GM18873 (cell line): ENCODE measurements around the gene PLD1.
"Not testable (repeated sequence)": the region's sequence is repeated elsewhere in the genome, so short reads cannot be mapped to it uniquely, and the experiment has no call there.

ENCODE experiments used
- ATAC-seq: cut with Tn5 transposase; IDR thresholded peaks from one replicate; pipeline ENCODE4 v1.9.1; 2021; ENCODE audit warnings: mild to moderate bottlenecking, moderate library complexity, moderate number of reproducible peaks; ENCODE audit not compliant: unreplicated experiment, low FRiP score

Gene PLD1

DNA sequence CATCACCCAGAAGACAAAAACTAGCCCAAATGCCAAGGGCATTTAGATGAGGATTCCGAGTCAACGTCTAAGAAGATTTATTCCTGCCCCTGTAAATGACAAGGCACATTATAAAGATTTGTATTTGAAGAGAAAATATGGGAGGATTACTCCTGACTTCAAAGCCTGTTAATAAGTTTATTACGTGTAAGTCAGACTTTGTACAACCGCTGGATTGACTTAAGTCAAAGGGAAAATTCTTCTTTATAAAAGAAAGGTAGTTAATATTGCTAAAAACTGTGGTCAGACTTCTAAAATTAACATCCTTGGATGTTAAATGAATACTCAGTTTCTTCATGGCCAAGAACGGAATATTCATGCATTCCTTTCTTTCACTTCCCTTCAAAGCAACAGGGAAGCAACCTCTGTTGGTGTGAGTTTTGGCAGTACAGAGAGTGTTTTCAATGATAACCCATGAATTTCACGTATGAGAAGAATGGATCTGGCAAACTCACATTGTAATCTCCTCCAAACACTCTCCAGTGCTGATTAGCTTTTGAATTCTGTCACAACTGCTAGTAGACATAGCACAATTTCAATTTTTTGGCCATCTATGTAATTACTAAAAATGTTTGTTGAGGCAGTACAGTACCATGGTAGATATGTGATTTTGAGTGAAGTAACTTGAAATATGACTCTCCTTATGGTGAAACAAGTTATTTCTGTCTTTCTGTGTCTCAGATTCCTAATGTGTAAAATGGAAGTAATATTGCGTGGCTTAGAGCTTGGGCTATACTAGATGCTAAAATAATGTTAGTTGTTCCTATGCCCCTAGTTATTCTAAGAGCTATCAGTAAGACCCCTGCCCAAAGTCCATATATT, 62.0 kb downstream of the PLD1 start:
- ATAC-seq, result no peak

DNA sequence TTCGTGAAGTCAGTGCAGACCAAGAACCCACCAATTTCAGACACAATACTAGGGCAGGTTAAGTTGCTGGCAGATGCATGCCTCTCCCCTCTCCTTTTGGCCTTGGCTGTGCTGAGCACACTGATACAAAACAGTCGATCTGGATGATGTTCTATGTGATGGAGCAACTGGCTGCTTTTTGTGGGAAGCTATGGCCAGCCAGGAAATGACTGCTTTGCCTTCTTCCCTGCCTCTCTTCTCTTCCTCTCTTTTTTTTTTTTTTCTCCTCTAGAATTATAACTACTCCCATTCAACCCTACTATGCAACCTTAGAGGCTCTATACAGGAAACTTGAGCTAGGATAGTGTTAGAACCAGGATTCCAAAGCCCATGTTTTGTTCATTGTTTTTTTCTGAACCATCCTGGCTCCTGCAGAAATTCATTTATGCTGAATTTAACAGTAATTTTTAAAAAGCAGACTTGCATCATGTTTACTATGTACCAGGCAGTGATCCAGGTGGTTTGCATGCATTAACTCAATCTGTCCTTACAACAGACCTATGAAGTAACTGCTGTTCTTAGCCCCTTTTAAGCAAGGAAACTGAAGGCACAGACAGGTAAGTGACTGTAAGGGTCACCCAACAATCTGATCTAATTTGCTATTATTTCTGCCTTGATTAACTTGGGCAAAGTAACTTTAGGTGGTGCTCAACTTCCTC, 62.9 kb downstream of the PLD1 start:
- ATAC-seq, result no peak

GRCh38 chr3:171746320-171747222, 63.7 kb downstream of the PLD1 start:
- ATAC-seq, result not testable (repeated sequence)

DNA sequence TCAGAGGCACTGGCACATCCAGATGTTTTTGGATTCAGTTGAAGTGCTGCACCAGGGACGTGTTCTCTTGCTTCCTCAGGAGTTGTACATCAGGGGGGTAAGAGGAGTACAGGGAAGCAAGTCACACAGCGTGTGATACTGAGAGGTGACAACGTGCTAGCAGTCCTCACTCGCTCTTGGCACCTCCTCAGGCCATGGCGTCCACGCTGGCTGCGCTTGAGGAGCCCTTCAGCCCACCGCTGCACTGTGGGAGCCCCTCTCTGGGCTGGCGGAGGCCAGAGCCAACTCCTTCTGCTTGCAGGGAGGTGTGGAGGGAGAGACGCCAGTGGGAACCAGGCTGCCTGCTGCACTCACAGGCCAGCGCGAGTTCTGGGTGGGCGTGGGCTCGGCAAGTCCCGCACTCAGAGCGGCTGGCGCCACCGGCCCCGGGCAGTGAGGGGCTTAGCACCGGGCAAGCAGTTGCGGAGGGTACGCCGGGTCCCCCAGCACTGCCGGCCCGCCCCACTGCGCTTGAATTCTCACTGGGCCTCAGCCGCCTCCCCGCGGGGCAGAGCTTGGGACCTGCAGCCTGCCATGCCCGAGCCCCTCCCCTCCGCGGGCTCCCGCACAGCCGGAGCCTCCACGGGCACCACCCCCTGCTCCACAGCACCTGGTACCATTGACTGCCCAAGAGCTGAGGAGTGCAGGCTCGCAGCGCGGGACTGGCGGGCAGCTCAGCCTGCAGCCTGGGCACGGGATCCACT, 64.5 kb downstream of the PLD1 start:
- ATAC-seq, result no peak

DNA sequence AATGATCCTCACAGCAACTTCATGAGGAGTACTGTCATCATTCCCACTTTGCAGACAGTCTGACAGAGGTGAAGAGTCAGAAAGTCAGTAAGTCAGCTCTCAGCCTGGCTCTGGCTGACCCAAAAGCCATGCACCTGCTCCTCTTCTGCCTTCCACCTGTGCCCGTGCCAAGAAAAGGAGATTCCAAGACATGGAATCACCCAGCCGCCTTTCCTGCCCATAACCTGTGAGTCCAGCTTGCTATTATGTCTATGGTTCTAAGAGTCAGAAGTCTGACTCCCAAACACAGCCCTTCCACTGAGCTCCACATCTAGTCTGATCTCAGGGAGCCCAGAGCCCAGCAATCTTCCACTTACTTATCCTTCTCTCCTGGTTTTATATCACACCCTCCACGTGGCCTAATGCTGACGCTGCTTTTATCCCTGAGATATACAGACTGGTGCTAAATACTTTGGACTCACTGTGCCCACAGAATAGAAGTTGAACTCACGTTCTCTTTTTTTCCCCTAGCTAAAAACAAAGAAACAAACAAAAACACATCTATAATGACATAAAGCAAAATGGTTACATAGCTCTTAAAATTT, 66.0 kb downstream of the PLD1 start:
- no peak for ATAC-seq

DNA sequence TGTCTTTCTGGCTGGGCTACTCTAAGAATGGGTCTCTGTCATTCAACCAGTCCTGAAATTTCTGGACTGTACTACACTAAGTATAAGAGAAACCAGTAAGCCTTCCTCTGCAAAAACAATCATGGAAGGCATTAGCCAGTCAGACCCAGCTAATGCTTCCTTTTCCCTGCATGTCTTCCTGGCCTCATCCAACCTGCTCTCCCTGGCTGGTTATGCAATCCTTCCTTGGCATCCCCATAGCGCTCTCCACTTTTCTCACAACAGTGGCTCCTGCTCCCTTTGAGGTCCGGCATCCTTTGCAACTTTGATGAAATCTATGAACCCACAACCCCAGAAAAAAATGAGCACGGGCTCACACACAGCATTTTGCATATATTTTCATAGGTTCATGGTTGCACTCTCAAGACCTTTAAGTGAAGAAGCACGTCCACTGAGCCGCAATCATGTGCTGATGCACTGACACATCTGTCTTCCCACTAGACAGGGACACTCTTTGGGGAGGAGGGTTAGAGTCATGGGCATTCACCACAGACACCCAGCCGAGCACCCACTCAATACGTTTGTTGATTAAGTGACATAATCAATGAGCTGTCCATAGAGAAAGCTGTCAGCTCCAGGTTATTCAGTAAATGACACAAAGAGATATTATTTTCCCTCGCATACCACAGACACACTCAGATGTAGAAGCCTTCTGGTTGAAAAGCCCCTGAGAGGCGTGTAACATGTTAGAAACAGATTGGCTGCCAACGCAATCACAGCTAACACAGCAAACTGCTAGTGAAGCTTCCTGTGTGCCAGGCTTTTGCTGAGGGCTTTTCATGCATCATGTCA, 66.7 kb downstream of the PLD1 start:
- ATAC-seq, result no peak

GRCh38 chr3:171741377-171741776, 68.9 kb downstream of the PLD1 start:
- ATAC-seq, result no peak

- ATAC-seq, result no peak
These were observed 73.7 kb downstream of the PLD1 start for GRCh38 chr3:171736556-171736955.

DNA sequence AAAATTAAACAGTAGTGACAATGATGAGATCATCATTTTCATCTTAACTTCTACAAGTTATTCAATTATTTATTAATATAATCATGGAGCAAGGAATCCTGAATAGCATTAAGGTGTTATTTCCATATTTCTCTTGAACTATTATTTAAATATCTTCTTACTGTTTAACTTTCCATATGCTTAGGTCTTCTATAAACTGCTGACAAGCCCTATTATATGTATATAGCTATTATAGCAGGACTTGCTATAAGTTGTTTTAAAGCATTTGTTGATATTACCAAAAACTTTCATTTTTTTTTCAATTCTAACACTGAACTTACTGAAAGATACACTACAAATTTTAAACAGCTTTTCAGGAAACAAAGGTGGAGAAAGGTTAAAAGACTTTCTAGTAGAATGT, 76.7 kb downstream of the PLD1 start:
- no peak for ATAC-seq

- no peak for ATAC-seq
These were observed 77.5 kb downstream of the PLD1 start for GRCh38 chr3:171732756-171733155.

- ATAC-seq, result no peak
These were observed 78.6 kb downstream of the PLD1 start for GRCh38 chr3:171731691-171732090.

DNA sequence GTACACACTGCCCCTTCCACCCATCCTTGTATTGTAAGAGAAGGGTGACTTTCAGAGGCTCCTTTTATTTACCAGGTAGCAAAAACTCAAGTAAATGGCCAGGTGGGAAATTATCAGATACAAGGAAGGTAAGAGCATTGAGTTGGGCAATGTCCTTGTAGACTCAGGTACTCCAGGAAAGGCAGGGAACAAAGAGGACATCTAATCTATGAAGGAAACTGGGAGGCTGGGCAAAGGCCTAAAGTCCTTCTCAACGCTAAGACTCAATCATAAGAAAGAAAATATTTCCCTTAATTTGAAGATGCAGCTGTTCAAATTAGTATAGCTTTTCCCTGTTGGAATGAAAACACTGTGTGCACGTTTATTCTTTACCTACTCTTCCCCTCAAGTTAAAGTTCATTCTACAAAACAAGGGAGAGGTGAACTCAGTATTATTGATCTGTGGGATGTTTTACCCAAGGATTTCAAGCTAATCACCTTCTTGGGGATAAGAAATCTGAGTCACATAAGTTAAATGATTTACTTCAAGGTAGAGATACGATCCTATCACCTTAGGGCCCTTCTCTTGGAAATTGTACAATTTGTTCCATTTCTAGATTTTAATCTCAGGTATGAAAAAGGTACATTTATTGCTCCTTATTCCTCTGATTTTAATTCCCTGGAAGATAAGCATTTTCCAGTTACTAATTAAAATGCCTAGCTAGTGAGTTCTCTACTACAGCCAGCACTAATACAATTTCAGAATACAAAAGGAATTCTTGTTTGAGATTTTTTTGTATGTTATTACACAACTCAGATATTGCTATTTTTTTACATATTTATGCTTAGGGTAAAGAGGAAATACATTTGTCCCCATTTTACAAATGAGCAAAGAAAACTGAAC, 80.6 kb downstream of the PLD1 start:
- ATAC-seq, result no peak

DNA sequence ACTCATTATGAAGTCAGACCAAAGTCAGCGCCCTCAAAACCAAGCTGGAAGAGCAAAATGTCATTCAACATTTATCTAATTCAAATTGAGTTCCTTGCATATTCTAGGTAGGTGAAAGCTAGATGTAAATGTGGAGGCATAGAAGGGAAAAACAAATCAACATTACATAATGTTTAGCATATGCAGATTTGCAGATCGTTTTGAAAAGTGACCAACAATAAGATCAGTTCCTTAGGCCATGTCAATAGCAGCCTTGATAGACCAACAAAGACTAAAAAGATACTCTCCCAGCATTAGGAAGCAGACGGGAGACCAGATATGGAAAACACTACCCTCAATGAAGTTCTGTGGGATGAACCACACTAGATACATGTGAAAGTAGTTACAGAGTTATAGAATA, 83.0 kb downstream of the PLD1 start:
- no peak for ATAC-seq

DNA sequence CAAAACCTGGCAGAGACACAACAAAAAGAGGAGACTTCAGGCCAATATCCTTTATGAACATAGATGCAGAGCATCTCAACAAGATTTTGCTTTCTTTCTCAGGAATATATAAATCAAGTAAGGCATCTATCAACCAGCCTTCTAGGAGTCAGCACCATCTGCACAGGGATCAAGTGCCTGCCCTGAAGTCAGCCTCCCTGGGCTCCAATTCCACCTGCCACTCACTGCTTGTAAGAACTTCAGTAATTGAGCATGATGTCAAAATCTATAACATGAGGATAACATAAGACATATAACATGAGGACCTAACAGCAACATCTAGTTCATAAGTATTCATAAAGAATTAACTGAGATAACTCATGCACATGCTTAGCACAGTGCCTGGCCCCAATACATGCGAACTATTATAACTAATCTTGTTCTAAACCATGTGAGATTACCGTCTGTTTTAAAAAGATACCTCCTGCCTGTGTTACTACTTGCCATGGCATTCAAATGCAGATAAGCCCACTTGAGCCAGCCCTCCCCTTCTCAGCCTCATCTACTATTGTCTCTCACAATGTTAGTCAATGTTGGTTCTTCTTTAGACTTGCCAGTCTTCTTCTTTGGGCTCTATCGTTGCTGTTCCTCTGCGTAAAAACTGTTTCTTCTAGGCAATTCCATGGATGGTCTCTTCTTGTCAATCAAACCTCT, 91.6 kb downstream of the PLD1 start:
- ATAC-seq, result no peak

GRCh38 chr3:171715155-171715554, 95.1 kb downstream of the PLD1 start:
- ATAC-seq, result no peak

GRCh38 chr3:171712171-171712938, 97.9 kb downstream of the PLD1 start:
- ATAC-seq, result no peak
